ENCODE results near the gene KRT4.

Gene KRT4

GRCh38 chr12:52821826-52822660 lies 8.1 kb upstream of the KRT4 start:
- FAIRE-seq, result no peak

- no peak for FAIRE-seq
Measured at GRCh38 chr12:52821071-52821730, 7.3 kb upstream of the KRT4 start.

GRCh38 chr12:52820521-52820920 lies 6.6 kb upstream of the KRT4 start:
- FAIRE-seq, result no peak

GRCh38 chr12:52819731-52820510 lies 6.0 kb upstream of the KRT4 start:
- FAIRE-seq, result no peak

GRCh38 chr12:52818887-52819420 lies 5.0 kb upstream of the KRT4 start:
- no peak for FAIRE-seq

GRCh38 chr12:52818388-52818787 lies 4.5 kb upstream of the KRT4 start:
- no peak for FAIRE-seq

GRCh38 chr12:52817699-52818238 lies 3.9 kb upstream of the KRT4 start:
- no peak for FAIRE-seq

GRCh38 chr12:52817003-52817698 lies 3.2 kb upstream of the KRT4 start:
- no peak for FAIRE-seq

GRCh38 chr12:52815676-52816588 lies 2.0 kb upstream of the KRT4 start:
- FAIRE-seq, result no peak

GRCh38 chr12:52815161-52815560 lies 1.2 kb upstream of the KRT4 start:
- no peak for FAIRE-seq

- FAIRE-seq, result no peak
Measured at GRCh38 chr12:52814710-52815155, 817 bp upstream of the KRT4 start.

- FAIRE-seq, result no peak
Measured at GRCh38 chr12:52813203-52813819, 605 bp downstream of the KRT4 start.

- no peak for FAIRE-seq
Measured at GRCh38 chr12:52812749-52813148, 1.2 kb downstream of the KRT4 start.

- no peak for FAIRE-seq
Measured at GRCh38 chr12:52812073-52812400, 1.9 kb downstream of the KRT4 start.

GRCh38 chr12:52811191-52812072 lies 2.5 kb downstream of the KRT4 start:
- no peak for FAIRE-seq

- FAIRE-seq, result no peak
Measured at GRCh38 chr12:52810554-52810953, 3.4 kb downstream of the KRT4 start.

GRCh38 chr12:52809166-52809565 lies 4.8 kb downstream of the KRT4 start:
- no peak for FAIRE-seq

GRCh38 chr12:52808573-52809160 lies 5.2 kb downstream of the KRT4 start:
- no peak for FAIRE-seq

Data from A204.1 (cell line).